IMR-90 (cell line): ENCODE data around the gene DIP2C.

Source experiments
- CHD1 ChIP-seq: IDR thresholded peaks from 2 replicates; pipeline ENCODE4 v1.6.1; 2012; ENCODE audit warnings: low read depth, low read length, improper control_type of control experiment
- POLR2A ChIP-seq: IDR thresholded peaks from 2 replicates; pipeline ENCODE4 v1.6.1; 2012; ENCODE audit warnings: mild to moderate bottlenecking, low read depth, low read length
- RCOR1 ChIP-seq: IDR thresholded peaks from 2 replicates; pipeline ENCODE4 v1.6.1; 2012; ENCODE audit warnings: mild to moderate bottlenecking, low read length, improper control_type of control experiment; ENCODE audit not compliant: insufficient replicate concordance
- SMC3 ChIP-seq: fragments of 150-350 bp; IDR thresholded peaks from 2 replicates; pipeline ENCODE4 v1.6.1; 2016; ENCODE audit warnings: low read depth, mild to moderate bottlenecking, antibody characterized with exemption, low read length, moderate library complexity
- TF ChIP-seq, protein P1 (sequence below): conservative IDR thresholded peaks from 2 replicates; pipeline ENCODE4 v1.5.1; 2012; ENCODE audit warnings: mild to moderate bottlenecking, low read depth, low read length, improper control_type of control experiment

DNA sequence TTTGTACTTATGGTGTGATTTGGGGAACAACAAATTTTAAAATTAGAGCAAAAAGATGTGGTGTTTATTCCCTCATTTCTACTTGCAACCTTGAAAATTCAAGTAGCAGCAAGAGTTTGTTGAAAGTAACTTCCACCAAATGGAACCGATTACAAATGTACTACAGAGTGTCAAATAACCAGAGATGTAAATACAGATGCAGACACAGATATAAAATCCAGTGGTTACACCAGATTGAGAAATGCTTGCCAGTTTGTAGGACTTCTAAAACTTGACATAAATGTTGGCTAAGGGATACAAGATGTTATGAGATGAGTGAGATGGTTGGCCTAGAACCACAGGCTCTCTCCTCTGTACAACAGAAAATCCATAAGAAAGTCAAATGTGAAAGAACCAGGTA, 162.1 kb downstream of the DIP2C start:
- TF ChIP-seq, protein P1, sequence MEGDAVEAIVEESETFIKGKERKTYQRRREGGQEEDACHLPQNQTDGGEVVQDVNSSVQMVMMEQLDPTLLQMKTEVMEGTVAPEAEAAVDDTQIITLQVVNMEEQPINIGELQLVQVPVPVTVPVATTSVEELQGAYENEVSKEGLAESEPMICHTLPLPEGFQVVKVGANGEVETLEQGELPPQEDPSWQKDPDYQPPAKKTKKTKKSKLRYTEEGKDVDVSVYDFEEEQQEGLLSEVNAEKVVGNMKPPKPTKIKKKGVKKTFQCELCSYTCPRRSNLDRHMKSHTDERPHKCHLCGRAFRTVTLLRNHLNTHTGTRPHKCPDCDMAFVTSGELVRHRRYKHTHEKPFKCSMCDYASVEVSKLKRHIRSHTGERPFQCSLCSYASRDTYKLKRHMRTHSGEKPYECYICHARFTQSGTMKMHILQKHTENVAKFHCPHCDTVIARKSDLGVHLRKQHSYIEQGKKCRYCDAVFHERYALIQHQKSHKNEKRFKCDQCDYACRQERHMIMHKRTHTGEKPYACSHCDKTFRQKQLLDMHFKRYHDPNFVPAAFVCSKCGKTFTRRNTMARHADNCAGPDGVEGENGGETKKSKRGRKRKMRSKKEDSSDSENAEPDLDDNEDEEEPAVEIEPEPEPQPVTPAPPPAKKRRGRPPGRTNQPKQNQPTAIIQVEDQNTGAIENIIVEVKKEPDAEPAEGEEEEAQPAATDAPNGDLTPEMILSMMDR: no peak
- no peak for TF ChIP-seq POLR2A
- no peak for TF ChIP-seq CHD1
- no peak for TF ChIP-seq RCOR1
- no peak for TF ChIP-seq SMC3
